Measurements from ENCODE around the gene TRHDE.

DNA sequence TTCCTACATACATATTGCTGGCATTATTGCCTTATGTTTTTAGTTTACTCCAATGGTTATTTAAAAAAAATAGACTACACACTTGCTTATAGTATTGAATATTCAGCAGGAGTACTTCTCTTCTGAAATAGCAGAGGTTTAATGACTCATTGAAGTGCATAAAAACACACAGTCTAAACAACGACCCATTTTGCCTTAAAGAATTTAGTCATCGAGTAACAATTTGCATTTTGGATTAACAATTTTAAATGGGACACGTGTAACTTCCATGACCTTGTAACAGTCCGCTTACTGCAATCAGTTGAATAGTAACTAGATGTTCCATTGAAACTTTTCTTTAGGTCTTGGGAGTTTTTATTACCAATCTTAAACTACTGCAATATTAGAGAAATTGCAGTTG, 9.0 kb downstream of the TRHDE start:
- TF ChIP-seq POLR2AphosphoS5 (IDR thresholded peaks at IDR 0.05; ENCODE audit: insufficient read depth in 1 of 2, low read depth in 1 of 2) (no peak), POLR2A (IDR thresholded peaks at IDR 0.05) (no peak)

All from vagina (tissue), 2 donors.